GM12878 (cell line): Measurements from ENCODE around the gene FURIN. TPM values are rescaled to one million over a fixed set of nuclear protein-coding genes. Genes with fewer than 3 reads are reported as not detected.

Experiments
- ATAC-seq: fragments of 200-7000 bp; cut with Tn5 transposase; 3 replicates; pipeline ENCODE4 v1.9.1; 2020; ENCODE audit warnings: mild to moderate bottlenecking, moderate library complexity
- BruUV-seq: library from RNA; stranded (reverse); fragments of 400-500 nt; replicated peaks from 2 replicates; lab custom pipeline; 2021; lab: Mats Ljungman, UMichigan
- CTCF ChIA-PET: fragments of 300-600 bp; sonication (Branson Sonifier 250); formaldehyde crosslinking; extraction: SDS; loops from one replicate; lab custom pipeline; 2021; ENCODE audit warnings: inconsistent platforms; lab: Yijun Ruan, JAX
- POLR2A ChIA-PET: fragments of 350-600 bp; formaldehyde crosslinking; extraction: SDS; loops from one replicate; lab custom pipeline; 2021; ENCODE audit warnings: inconsistent platforms; lab: Charles Lee
- RAD21 ChIA-PET: fragments of 300-600 bp; sonication (Branson Sonifier 250); formaldehyde crosslinking; loops from one replicate; lab custom pipeline; 2023; ENCODE audit warnings: antibody characterized with exemption; ENCODE audit not compliant: unreplicated experiment; lab: Charles Lee
- SMC1A ChIA-PET: fragments of 300-600 bp; sonication (Branson Sonifier 250); formaldehyde crosslinking; loops from one replicate; lab custom pipeline; 2023; ENCODE audit not compliant: unreplicated experiment, uncharacterized antibody; lab: Charles Lee
- DNase-seq: peaks from one replicate; pipeline ENCODE4 v3.0.0-alpha.2; 2011; ENCODE audit warnings: low read depth, low spot score
- FAIRE-seq: peaks from 3 replicates; lab custom pipeline; 2011; peaks lifted over from hg19 to GRCh38; lab: Jason Lieb, UNC
- H2AFZ ChIP-seq: 2 replicates; pipeline ENCODE4 v1.6.0; 2011; ENCODE audit warnings: low read depth, low read length, control low read depth; ENCODE audit not compliant: control insufficient read depth
- H3K27ac ChIP-seq: 2 replicates; pipeline ENCODE4 v1.5.1; 2011; ENCODE audit warnings: control low read depth; ENCODE audit not compliant: control insufficient read depth, insufficient read depth
- H3K27me3 ChIP-seq, 2 experiments: replicated peaks in 1 of 2; 2 replicates each; pipeline versions ENCODE4 v1.6.0 to v1.6.1; 2011; ENCODE audit warnings: low read length in 1 of 2; ENCODE audit not compliant: control insufficient read depth in 2 of 2, insufficient read depth in 2 of 2
- H3K36me3 ChIP-seq, 2 experiments: 2 replicates each; pipeline ENCODE4 v1.5.1; 2011; ENCODE audit warnings: low read length in 1 of 2; ENCODE audit not compliant: control insufficient read depth in 2 of 2, insufficient read depth in 2 of 2
- H3K4me1 ChIP-seq: 2 replicates; pipeline ENCODE4 v1.6.1; 2011; ENCODE audit warnings: mild to moderate bottlenecking, low read length, moderate library complexity, mixed read lengths; ENCODE audit not compliant: control insufficient read depth, insufficient read depth
- H3K4me2 ChIP-seq: 2 replicates; pipeline ENCODE4 v1.6.0; 2011; ENCODE audit warnings: control low read depth; ENCODE audit not compliant: control insufficient read depth, insufficient read depth
- H3K4me3 ChIP-seq: fragments of 200-600 bp; sonication (generic); 2 replicates; pipeline ENCODE4 v1.5.1; 2016
- H3K79me2 ChIP-seq: 2 replicates; pipeline ENCODE4 v1.6.0; 2011; ENCODE audit warnings: low read length; ENCODE audit not compliant: control insufficient read depth, insufficient read depth
- H3K9ac ChIP-seq: 2 replicates; pipeline ENCODE4 v1.8.0; 2011; ENCODE audit warnings: low read length, control low read depth, mixed read lengths; ENCODE audit not compliant: control insufficient read depth, insufficient read depth
- H3K9me3 ChIP-seq: replicated peaks from 3 replicates; pipeline ENCODE4 v1.5.1; 2011; ENCODE audit warnings: mild to moderate bottlenecking, low read length; ENCODE audit not compliant: control insufficient read depth, insufficient read depth
- H4K20me1 ChIP-seq: 2 replicates; pipeline ENCODE4 v1.6.0; 2011; ENCODE audit not compliant: control insufficient read depth, insufficient read depth
- BRCA1 ChIP-seq: IDR thresholded peaks from 2 replicates; pipeline ENCODE4 v1.6.1; 2011; ENCODE audit warnings: low read depth, low read length, improper control_type of control experiment
- EP300 ChIP-seq, 2 experiments: fragments of 150-350 bp in 1 of 2; IDR thresholded peaks; 2 replicates each; pipeline ENCODE4 v1.6.1; 2011 to 2012; ENCODE audit warnings: low read depth in 2 of 2, low read length in 2 of 2, borderline replicate concordance in 1 of 2, improper control_type of control experiment in 1 of 2, inconsistent platforms in 1 of 2; ENCODE audit not compliant: control insufficient read depth in 1 of 2
- RBBP5 ChIP-seq: fragments of 200-600 bp; sonication (generic); conservative IDR thresholded peaks from 2 replicates; pipeline ENCODE4 v1.6.1; 2016
- SMAD1 ChIP-seq: fragments of 450-650 bp; IDR thresholded peaks from 2 replicates; pipeline ENCODE4 v1.6.1; 2018; ENCODE audit warnings: mild to moderate bottlenecking, low read depth; ENCODE audit not compliant: partially characterized antibody
- YBX1 ChIP-seq: fragments of 450-650 bp; IDR thresholded peaks from 2 replicates; pipeline ENCODE4 v1.6.1; 2016; ENCODE audit warnings: antibody characterized with exemption
- ZNF592 ChIP-seq: fragments of 450-650 bp; IDR thresholded peaks from 2 replicates; pipeline ENCODE4 v1.6.1; 2017; ENCODE audit warnings: mild to moderate bottlenecking, moderate library complexity
- WGBS: methylation state at CpG from one replicate; pipeline ENCODE4 v1.1.6; 2016; ENCODE audit warnings: low lambda C conversion rate; ENCODE audit not compliant: insufficient replicate concordance, insufficient coverage; ENCODE audit errors: missing lambda C conversion rate; 5-methylcytosine and 5-hydroxymethylcytosine counted together
- in situ Hi-C: fragments of 300-500 bp; cut with MboI; formaldehyde crosslinking; loops from 9 replicates; pipeline ENCODE4 v1.14.3; 2018; ENCODE audit warnings: mixed read lengths
- intact Hi-C: fragments of 100-400 bp; cut with micrococcal nuclease; formaldehyde crosslinking; loops from one replicate; pipeline ENCODE4 v1.14.2; 2022; ENCODE audit not compliant: unreplicated experiment
- polyA plus RNA-seq, 11 experiments: library from polyadenylated mRNA; depleted of rRNA in 4 of 11; unstranded in 6 of 11; stranded (reverse) in 5 of 11; fragments of >200 nt; fragmentation: Nextera tagmentation in 4 of 11; fragmentation: Illumina TruSeq in 1 of 11; extraction: Ambion mirVana in 4 of 11; extraction: Trizol in 1 of 11; gene quantifications; 1 replicate in 1 of 11; 2 replicates in 10 of 11; pipeline versions ENCODE4 v1.2.1 to v1.2.3, GENCODE V29; 2011 to 2016; ENCODE audit warnings: inconsistent platforms in 2 of 11, missing spikeins in 2 of 11, low read depth in 1 of 11
- total RNA-seq, 4 experiments: library from RNA; depleted of rRNA in 3 of 4; stranded (reverse); fragments of >200 nt in 3 of 4; fragmentation: Illumina TruSeq in 1 of 4; extraction: Trizol in 1 of 4; gene quantifications; 2 replicates each; pipeline versions ENCODE4 v1.2.1 to v1.2.3, GENCODE V29; 2013 to 2021

Gene FURIN
- total and polyA plus RNA-seq, 10 of the 15 experiments (the other 5 are each of a cell fraction or from before 2014, with no cell fraction given) = 0.47 to 39.9 (median 8.0) TPM

GRCh38 chr15:90930861-90931574 is 62.6 kb downstream of the FURIN start:
- Histone ChIP-seq H3K4me3 (peak overlapping the region; percentile 90), H3K9ac (peak overlapping the region; percentile 93), H2AFZ (peak overlapping the region; percentile 98; the same call in 1 of the 2 replicates), H4K20me1 (no peaks in the 10 kb centered on the region), H3K4me1 (peaks cover 30% of the 10 kb centered on the region), H3K27me3 (no peaks in the 10 kb centered on the region), H3K79me2 (peaks cover 27% of the 10 kb centered on the region), H3K36me3 (no peaks in the 10 kb centered on the region), H3K9me3 (no peaks in the 10 kb centered on the region), H3K27ac (peak overlapping the region; percentile 85), H3K4me2 (peak overlapping the region; percentile 87)
- TF ChIP-seq RBBP5 (no peak), YBX1 (no peak), ZNF592 (no peak), BRCA1 (no peak), SMAD1 (no peak), EP300 (IDR thresholded peaks at IDR 0.05; ENCODE audit: borderline replicate concordance in 1 of 2, control insufficient read depth in 1 of 2, low read depth in 2 of 2, low read length in 2 of 2) (no peak)
- BruUV-seq = no TSS peak
- no peak for DNase-seq
- no peak for ATAC-seq
- ChIA-PET RAD21 (interaction anchor here (0.5 to 7.2 kb wide), 31 partner anchors 7 to 739 kb away, joined by 3 to 193 read pairs (median 4); partner anchors contain the start of genes BLM, FES, MAN2A2 and RCCD1), SMC1A (interaction anchor here (0.7 to 9.2 kb wide), 21 partner anchors 9 to 611 kb away, joined by 3 to 225 read pairs (median 4); partner anchors contain the start of gene MAN2A2), POLR2A (interaction anchor here (0.7 to 7.0 kb wide), 19 partner anchors 8 to 568 kb away, joined by 3 to 113 read pairs (median 4); partner anchors contain the start of genes BLM, MAN2A2 and RCCD1), CTCF (interaction anchor here (0.7 to 18.1 kb wide), 59 partner anchors 8 to 699 kb away, joined by 3 to 480 read pairs (median 4); partner anchors contain the start of genes BLM, FES, MAN2A2 and NGRN)
- intact Hi-C loops = loop anchor here (5.0 to 10.0 kb wide), 4 partner anchors 76 to 289 kb away; partner anchors contain the start of gene BLM
- no peak for FAIRE-seq
- WGBS = 38% methylated on average over 15 of the region's 15 CpGs
- in situ Hi-C loops = no loop called here
